HG03139 (cell line): ENCODE measurements around the gene RHOBTB1.

Source experiments
- ATAC-seq: cut with Tn5 transposase; IDR thresholded peaks from one replicate; pipeline ENCODE4 v1.9.1; 2021; ENCODE audit not compliant: unreplicated experiment

RHOBTB1 gene

DNA sequence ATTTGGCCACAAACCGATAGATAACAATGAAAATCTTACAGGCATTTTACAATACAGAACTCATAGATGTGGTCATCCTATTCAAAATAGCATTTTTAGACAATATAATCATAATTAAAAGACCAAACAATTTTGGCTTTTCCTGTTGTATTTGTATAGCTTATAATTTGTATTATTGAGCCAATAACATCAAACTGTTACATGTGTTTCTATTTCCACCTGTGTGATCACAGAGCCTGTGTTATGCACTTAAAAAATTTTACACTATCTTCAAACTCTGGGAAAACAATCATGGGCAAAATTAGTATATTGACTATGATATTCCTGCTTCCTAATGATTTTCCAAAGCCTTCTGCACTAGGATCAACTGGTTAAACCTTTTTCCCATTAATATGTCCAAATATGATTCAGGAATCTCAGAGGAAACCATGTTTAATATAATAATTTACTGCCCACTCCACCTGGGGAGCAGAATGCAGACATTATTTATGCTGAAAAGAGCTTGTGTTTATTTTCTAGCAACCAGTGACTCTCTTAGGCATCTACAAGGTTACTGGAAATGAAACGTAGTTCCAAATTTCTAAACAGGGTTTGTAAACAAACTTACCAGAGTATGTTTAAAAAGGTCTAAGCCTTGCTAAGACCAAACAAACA, 1.7 kb downstream of the RHOBTB1 start:
- ATAC-seq = no peak

DNA sequence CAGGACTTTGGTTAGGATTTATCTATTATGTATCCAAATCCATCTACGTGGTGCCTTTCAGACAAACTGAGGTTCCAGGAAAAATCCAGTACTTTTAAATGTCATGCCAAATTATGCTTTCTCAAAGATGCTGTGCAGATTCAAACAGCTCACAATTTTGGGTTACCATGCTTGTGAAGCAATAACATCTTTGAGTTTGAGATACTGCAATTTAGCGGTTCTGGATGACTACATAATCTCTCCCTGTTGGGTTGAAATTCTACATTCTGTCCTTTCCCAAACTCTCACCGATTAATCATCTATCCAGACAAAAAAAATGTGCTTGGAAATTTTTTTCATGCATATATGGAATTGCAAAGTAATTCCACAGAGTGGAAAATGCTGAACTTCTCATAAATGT, 3.5 kb downstream of the RHOBTB1 start:
- no peak for ATAC-seq

DNA sequence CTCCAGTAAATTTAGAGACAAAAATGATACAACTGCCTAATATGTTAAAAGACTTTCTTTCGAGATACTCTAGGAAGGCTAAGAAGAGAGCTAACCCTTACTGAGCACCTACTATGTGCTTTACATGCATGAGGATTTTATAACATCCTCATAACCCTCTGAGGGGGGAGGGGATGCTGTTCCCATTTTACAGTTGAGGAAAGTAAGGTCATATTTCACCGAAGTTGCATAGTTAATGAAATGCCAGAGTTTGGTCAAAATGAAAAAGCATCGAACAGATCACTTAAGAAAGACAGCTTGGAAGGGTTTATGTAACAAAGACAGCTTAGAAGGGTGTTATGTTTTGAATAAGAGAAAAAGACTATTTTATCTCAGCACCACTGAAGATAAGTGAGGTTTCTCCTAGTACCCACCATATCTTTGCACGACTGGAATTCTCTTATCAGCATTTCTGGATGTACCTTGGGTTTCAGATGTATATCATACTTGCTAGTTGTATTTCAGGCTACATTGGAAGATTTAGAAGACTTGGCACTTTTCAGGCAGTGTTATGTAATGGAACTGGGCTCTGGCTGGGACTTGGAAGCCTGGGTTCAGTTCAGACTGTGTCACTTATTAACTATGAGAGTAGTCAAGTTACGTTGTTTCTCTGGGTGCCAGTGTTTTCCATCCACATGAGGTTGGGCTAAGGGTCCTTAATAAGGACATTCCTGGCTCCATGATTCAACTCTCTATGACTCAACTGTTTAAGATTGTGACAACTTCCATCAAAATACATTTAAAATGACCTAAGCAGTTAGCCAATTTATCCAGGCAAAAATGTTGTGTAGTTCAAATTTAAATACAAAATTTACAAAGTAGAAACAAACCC, 6.0 kb downstream of the RHOBTB1 start:
- ATAC-seq = no peak

DNA sequence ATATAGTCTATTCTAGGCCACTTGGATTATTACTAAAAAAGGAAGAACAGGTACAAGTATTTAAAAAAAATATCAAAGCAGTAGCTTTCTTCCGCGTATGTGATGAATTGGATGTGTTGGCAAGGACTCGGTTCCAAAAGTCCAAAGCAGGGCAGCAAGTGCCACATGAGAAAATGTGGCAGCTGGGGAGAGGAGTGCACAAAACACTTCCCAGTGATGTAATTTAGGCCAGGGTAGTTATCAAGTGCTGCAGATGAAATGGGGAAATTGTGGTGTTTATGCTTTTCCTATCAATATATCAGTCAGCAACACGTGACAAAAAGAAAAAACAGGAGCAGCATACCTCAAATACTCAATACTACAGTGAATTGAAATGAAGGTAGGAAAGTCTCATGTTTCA, 7.0 kb downstream of the RHOBTB1 start:
- no peak for ATAC-seq

DNA sequence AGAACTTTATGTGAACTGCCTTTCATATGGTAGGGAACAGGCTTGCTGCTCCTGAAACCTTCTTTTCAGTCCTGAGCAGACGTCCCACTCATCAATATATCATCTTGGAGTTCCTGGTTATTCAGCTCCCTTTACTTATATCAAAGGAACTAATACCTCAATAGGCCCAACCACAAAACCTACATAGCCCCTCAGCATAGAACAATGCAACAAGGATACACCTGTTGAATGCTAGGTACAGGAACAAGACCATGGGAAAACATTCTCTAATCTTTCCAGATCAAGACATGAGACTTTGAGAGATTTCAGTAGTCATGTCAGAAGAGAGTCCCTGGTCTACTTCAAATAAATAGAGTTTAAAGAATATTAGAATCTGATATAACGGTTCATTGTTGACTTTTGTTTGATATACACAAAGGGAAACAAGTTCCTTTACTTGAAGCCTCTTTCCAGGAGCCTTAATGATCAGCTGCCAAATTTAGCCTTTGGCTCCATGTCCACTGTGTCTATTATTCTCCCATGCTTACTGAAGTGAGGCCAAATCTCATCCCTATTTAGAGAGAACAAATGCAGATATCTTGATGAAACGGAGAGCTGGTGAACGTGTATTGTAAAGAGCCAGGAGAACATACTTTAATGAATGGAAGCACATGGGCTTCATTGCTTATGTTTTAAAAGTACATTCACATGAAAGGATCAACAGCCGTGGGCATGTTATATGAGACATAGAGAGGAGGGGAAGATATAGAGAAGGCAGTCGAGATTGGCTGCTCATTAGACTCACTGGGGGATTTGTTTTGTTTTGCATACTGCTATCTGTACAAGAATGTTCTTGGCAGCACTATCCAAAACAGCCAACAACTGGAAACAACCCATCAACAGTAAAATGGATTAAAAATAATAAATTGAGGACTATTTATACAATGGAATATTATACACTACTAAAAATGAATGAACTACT, 9.5 kb downstream of the RHOBTB1 start:
- no peak for ATAC-seq

DNA sequence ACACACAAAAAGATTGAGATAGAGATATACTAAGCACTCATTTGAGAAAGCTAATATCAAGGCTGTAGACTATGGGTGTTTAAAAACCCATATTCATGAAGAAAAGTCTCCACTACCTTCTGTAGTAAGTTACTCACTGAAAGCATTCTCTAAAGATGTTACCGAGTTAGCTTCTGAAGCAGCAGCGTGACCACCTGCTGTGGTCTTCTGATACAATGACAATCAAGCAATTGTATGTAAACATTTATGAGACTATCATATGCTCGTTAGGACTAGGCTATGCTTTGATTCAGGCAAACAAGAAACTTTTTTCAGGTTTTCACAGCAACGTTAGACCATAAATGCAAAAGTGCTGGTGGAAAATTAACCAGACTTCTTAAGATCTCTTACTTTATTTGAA, 11.2 kb downstream of the RHOBTB1 start:
- ATAC-seq = no peak

DNA sequence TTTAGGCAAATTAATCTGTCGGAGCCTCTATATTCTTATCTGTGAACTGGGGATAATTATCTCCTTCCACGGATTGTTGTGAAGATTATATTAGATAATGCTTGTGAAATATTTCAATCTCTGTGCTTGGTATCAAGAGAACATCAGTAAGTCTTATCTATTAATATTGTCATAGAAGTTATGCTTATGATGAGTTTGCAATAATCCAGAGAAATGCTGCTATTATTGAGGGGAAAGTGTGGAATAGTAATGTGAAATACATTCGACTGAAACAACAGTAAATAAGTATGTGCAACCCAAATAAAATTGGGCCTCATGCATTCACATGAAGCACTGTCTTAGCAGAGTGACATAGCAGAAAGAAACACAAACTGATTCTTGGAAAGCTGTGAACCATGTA, 13.7 kb downstream of the RHOBTB1 start:
- ATAC-seq = no peak

DNA sequence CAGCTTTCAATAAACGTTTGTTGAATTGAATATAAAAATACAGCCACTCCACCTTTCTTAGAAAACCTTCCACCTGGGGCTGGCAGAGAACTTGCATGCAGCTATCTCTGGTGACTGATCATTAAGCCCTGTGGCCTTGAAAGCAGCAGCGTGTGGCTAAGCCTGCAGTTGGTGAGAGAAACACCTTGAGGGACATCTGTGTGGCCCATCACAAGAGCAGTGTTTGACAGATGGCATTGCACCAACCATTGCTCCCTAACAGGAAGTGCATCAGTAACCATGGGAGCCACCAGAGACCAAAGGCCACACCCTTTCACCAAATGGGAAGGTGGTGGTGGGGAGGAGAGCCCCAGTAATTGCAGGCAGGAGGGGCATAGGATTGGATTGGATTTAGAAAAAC, 22.4 kb downstream of the RHOBTB1 start:
- ATAC-seq = no peak

DNA sequence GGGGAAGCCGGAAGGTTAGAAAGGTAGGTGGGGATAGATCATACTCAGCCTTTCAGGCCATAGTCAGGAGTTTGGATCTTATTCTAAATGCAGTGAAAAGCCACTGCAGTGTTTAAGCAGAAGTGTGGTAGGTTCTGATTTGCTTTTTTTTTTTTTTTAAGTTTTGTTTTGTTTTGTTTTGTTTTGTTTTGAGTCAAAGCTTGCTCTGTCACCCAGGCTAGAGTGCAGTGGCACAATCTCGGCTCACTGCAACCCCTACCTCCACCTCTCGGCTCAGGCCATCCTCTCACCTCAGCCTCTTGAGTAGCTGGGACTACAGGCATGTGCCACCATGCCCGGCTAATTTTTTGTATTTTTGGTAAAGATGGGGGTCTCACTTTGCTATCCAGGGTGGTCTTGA, 23.5 kb downstream of the RHOBTB1 start:
- ATAC-seq = no peak

DNA sequence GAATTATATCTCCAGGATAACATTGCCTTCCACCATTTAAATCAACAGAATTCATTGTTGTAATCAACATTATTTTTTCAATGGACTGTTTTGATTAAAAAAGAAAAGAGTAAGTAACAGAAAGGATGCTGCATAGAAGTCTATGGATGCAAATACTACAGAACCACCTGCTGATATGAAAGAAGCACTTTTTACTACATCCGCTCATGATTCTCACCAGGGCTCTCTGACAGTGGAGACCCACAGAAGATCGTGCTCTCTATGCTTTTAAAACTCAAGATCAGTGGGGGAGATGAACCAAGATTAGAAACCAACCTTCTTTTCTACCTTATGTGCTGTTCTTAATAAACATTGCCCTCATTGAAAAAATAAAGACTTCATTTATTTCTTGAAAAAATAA, 24.4 kb downstream of the RHOBTB1 start:
- ATAC-seq = no peak

DNA sequence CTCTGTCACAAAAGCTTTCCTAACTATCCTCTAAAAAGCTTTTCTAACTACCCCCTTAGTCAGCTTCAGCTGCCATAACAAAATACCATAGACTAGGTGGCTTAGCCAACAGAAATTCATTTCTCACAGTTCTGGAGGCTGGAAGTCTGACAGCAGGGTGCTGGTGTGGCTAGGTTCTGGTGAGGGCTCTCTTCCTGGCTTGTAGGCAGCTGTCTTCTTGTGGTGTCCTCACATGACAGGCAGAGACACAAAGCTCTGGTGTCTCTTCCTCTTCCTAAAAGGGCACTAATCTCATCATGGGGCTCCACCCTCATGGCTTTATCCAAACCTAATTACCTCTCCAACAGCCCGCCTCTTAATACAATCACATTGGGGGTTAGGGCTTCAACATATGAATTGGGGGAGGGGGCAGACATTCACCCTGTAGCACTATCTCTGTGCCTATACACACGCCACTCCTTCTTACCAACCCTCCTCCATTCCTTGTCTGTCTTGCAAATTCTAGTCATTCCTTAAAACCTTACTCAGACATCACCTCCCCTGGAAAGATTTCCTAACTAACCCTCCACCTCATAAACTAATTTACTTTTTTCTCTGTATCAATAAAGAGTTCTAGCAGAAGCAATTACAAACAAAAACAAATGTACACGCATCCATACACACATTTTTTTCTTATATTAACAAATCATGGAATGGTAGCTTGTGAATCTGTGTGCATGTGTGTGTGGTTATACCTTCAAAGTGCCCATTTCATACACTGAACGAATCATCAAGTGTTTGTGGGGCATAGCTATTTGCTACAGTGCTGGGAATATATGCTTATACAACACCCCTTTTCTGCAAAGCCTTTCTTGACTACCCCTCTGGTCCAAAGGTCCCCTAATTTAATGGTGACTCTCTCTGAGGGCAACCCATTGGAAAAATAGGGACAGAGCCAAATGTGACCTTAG, 26.4 kb downstream of the RHOBTB1 start:
- ATAC-seq = no peak

DNA sequence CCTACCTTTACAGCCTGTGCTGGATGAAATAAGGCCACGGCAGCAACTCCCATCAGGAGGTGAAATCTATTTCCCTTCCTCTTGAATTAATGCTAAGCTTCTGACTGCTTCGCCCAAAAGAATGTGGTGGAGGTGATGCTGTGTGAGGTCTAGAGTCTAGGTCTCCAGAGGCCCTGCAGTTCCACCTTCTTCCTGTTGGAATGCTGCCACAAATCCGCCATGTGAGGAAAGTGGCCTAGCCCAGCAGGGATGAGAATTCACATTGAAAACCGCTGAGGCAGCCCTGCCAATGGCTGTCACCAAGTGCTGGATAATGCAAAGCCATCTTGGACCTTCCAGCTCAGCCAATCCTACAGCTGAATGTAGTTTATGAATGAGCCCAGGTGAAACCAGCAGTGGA, 28.0 kb downstream of the RHOBTB1 start:
- no peak for ATAC-seq

DNA sequence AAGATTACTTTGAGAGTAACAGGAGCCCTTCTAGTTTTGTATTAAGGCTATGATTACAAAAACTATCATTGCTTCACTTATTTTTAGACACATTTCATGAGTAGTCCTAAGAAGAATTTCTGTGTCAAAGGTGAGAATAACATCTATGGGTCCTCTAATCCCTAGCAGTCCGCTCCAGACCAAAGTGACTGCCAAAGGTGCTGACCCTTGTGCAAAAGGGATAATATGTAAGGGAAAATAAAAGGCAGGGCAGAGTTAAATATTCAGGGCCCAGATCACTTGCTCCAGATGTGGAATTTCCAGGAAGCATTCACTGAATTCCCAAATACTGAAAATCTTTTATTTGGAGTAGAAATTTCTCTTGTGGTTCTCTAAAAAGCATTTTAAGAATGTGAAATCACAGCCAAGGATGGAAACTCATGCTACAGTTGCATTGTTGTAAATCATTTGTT, 29.3 kb downstream of the RHOBTB1 start:
- ATAC-seq = no peak

DNA sequence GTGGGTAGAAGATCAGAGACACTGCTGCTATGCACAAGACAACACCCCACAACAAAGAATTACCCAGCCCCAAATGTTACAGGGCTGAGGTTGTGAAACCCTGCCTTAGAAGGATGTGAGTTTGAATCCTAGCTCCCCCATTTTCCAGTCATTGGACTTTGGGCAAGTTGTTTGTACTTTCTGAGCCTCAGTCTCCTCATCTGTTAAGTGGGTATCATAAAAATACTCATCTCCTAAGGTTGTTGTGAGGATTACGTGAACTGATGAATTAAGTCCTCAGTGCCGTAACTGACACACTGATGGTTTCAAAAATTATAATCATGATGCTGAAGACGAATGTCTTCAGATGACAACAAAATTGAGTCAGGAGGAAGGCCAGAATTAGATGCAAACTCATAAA, 30.3 kb downstream of the RHOBTB1 start:
- ATAC-seq = no peak

DNA sequence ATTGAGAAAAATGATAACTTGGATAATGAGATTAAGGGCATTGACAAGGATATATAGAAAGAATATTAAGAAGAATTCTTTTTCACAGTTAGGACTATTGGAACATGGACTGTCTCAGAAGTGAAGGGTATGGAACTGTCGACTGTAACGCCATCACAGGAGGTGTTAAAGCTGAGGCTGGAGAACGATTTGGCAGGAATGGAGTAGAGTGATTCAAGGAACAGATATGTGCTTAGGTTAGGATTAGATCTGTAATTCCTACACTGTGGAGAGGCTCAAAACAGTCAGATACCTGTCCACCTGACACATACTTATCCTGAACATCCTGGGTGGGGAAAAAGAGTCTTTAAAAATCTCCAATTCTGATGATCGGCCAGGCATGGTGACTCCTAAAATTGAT, 30.9 kb downstream of the RHOBTB1 start:
- ATAC-seq = no peak

DNA sequence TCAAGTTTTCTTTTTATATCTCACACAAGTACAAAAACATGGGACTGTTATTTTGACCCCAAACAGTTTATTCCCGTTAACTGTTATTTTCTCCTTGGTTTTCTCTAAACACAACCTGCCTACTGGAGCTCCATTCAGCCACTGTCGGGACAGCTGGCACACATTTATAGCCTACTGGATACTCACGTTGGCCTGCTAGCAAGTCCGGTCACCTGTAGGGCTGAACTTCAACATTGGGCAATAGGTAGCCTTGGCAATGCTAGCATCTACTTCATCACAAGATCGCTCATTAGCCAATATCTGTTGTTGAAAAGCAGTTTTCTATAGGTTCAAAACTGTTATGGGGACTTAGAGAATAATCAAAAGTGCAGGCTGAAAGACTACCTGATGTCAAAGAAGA, 32.3 kb downstream of the RHOBTB1 start:
- no peak for ATAC-seq

DNA sequence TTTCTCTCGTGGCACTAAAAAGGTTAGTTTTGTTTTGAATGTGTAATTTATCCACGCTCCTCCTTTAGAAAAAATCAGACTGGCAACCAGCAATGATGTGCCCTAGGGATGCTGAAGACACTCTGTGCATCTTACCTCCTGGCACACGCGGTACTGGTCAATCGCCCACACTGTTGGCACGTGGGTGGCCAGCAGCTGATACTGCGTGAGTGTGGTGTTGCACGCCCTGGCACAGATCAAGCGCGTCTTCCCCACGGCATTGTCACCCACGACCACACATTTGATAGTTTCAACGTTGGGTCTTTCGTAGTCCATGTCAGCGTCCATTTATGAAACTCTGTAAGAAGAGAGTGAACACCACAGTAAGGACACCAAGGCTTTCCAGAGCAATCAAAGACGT, 32.8 kb downstream of the RHOBTB1 start:
- ATAC-seq = no peak

DNA sequence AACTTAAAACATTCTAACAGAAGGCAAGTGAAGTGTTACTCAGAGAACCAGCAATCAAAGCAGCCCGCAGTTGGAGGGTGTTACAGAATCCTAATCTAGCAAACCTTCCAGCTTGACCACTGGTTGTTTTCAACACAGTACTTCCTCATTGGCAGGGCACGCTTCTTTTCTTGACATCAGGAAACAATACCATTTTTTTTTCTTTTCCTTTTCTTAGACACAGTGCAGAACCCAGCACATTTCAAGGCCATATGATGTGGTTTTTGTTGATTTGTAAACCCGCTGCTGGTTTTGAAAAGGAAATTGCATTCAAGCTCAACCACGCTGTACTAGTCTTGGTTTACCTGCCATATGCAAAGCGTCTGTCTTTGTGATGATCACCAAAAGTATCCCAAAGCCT, 33.4 kb downstream of the RHOBTB1 start:
- ATAC-seq = no peak

DNA sequence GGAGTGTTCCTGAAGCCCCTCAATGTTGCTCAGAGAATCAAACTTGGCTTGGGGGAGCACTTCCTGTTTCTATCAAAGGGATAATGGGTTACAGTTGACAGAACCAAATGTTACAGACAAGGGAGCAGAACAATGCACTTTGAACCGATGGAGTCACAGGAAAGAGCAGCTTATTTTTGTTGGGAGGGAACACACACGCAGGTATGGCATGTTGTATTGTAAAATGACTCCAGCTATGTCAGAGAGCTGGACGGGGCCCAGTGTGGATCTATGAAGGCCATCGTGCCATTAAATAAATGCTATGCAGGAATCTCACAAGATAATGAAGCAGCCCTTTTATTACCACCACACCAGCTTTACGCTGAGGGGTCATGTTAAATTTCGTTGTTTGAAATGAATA, 35.1 kb downstream of the RHOBTB1 start:
- no peak for ATAC-seq

DNA sequence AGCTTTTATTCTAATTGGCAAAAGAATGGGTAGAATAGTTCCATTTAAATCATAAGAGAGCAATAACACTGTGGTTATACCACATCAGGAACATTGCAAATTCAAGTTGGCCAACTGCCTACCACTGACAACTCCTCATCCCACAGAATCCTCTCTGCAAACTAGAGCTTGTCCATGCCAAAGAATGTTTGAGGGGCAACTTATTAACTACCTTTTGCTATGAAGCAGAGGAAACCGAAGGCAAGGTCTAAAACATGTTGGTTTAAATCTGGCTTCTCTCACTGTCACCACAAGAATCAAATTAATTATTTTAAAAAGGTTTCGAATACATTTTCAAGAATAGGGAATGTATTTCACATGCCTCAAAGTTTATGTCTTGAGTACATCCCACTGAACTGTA, 36.0 kb downstream of the RHOBTB1 start:
- no peak for ATAC-seq
